ENCODE results near the gene PM20D1.
A peak's percentile ranks its signal among the peaks of the same experiment; 100 is the strongest.
"Not testable (repeated sequence)": the region's sequence is repeated elsewhere in the genome, so short reads cannot be mapped to it uniquely, and the experiment has no call there.

Gene PM20D1

GRCh38 chr1:205837382-205837970 is 12.5 kb downstream of the PM20D1 start:
- no peaks in the 10 kb centered on the region for H3K9me3 ChIP-seq (ENCODE audit: control insufficient read depth in 1 of 2, low read length in 2 of 2)
- no peak overlapping the region for H3K27ac ChIP-seq (ENCODE audit: low read length)
- no peaks in the 10 kb centered on the region for H3K4me1 ChIP-seq (ENCODE audit: control insufficient read depth in 1 of 2, insufficient read depth in 2 of 2, low read length in 2 of 2)
- no peak overlapping the region for H3K4me3 ChIP-seq (ENCODE audit: low read depth in 1 of 2, low read length in 2 of 2)
- H3K36me3 ChIP-seq (ENCODE audit: control insufficient read depth in 1 of 2, insufficient read depth in 2 of 2, low read length in 2 of 2): no peaks in the 10 kb centered on the region
- no peaks in the 10 kb centered on the region for H3K27me3 ChIP-seq (ENCODE audit: low read depth, low read length)

DNA sequence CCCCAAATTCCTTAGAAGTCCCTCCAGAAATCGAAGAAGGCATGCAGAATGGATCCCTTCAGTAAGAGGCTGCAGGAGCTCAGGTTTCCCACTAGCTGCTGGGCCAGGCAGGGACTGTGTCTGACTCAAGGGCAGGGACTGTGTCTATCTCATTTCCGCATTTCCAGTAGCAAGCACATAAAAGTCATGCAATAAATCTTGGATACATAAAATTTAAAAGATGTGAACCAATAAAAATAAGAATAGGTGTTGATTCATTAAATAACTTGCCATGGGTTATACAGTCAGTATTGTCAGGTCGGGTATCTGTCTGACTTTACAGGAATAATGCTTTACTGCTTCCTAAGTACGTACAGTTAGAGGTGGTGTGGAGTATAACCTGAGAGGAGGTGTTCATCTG is 15.2 kb downstream of the PM20D1 start:
- H3K9me3 ChIP-seq (ENCODE audit: control insufficient read depth in 1 of 2, low read length in 2 of 2): no peaks in the 10 kb centered on the region
- no peak overlapping the region for H3K27ac ChIP-seq (ENCODE audit: low read length)
- no peaks in the 10 kb centered on the region for H3K4me1 ChIP-seq (ENCODE audit: control insufficient read depth in 1 of 2, insufficient read depth in 2 of 2, low read length in 2 of 2)
- no peaks in the 10 kb centered on the region for H3K27me3 ChIP-seq (ENCODE audit: low read depth, low read length)
- no peak overlapping the region for H3K4me3 ChIP-seq (ENCODE audit: low read depth in 1 of 2, low read length in 2 of 2)
- no peaks in the 10 kb centered on the region for H3K36me3 ChIP-seq (ENCODE audit: control insufficient read depth in 1 of 2, insufficient read depth in 2 of 2, low read length in 2 of 2)

- no peaks in the 10 kb centered on the region for H3K4me1 ChIP-seq (ENCODE audit: control insufficient read depth in 1 of 2, insufficient read depth in 2 of 2, low read length in 2 of 2)
- no peak overlapping the region for H3K4me3 ChIP-seq (ENCODE audit: low read depth in 1 of 2, low read length in 2 of 2)
- no peaks in the 10 kb centered on the region for H3K9me3 ChIP-seq (ENCODE audit: control insufficient read depth in 1 of 2, low read length in 2 of 2)
- H3K27ac ChIP-seq (ENCODE audit: low read length): no peak overlapping the region
- no peaks in the 10 kb centered on the region for H3K27me3 ChIP-seq (ENCODE audit: low read depth, low read length)
- no peaks in the 10 kb centered on the region for H3K36me3 ChIP-seq (ENCODE audit: control insufficient read depth in 1 of 2, insufficient read depth in 2 of 2, low read length in 2 of 2)
Observed at GRCh38 chr1:205832326-205832751, 17.6 kb downstream of the PM20D1 start.

GRCh38 chr1:205827623-205828022 is 22.3 kb downstream of the PM20D1 start:
- Histone ChIP-seq H3K4me3 (ENCODE audit: low read depth in 1 of 2, low read length in 2 of 2) (no peak overlapping the region), H3K9me3 (ENCODE audit: control insufficient read depth in 1 of 2, low read length in 2 of 2) (no peaks in the 10 kb centered on the region), H3K27me3 (ENCODE audit: low read depth, low read length) (no peaks in the 10 kb centered on the region), H3K27ac (ENCODE audit: low read length) (no peak overlapping the region), H3K4me1 (ENCODE audit: control insufficient read depth in 1 of 2, insufficient read depth in 2 of 2, low read length in 2 of 2) (no peaks in the 10 kb centered on the region), H3K36me3 (ENCODE audit: control insufficient read depth in 1 of 2, insufficient read depth in 2 of 2, low read length in 2 of 2) (no peaks in the 10 kb centered on the region)

GRCh38 chr1:205826995-205827394 is 22.9 kb downstream of the PM20D1 start:
- Histone ChIP-seq H3K36me3 (ENCODE audit: control insufficient read depth in 1 of 2, insufficient read depth in 2 of 2, low read length in 2 of 2) (no peaks in the 10 kb centered on the region), H3K9me3 (ENCODE audit: control insufficient read depth in 1 of 2, low read length in 2 of 2) (no peaks in the 10 kb centered on the region), H3K4me3 (ENCODE audit: low read depth in 1 of 2, low read length in 2 of 2) (no peak overlapping the region), H3K27me3 (ENCODE audit: low read depth, low read length) (no peaks in the 10 kb centered on the region), H3K27ac (ENCODE audit: low read length) (no peak overlapping the region), H3K4me1 (ENCODE audit: control insufficient read depth in 1 of 2, insufficient read depth in 2 of 2, low read length in 2 of 2) (no peaks in the 10 kb centered on the region)

- no peak overlapping the region for H3K4me3 ChIP-seq (ENCODE audit: low read depth in 1 of 2, low read length in 2 of 2)
- H3K9me3 ChIP-seq (ENCODE audit: control insufficient read depth in 1 of 2, low read length in 2 of 2): no peaks in the 10 kb centered on the region
- no peaks in the 10 kb centered on the region for H3K27me3 ChIP-seq (ENCODE audit: low read depth, low read length)
- no peaks in the 10 kb centered on the region for H3K36me3 ChIP-seq (ENCODE audit: control insufficient read depth in 1 of 2, insufficient read depth in 2 of 2, low read length in 2 of 2)
- no peak overlapping the region for H3K27ac ChIP-seq (ENCODE audit: low read length)
- no peaks in the 10 kb centered on the region for H3K4me1 ChIP-seq (ENCODE audit: control insufficient read depth in 1 of 2, insufficient read depth in 2 of 2, low read length in 2 of 2)
Observed at GRCh38 chr1:205826016-205826806, 23.7 kb downstream of the PM20D1 start.

- no peaks in the 10 kb centered on the region for H3K36me3 ChIP-seq (ENCODE audit: control insufficient read depth in 1 of 2, insufficient read depth in 2 of 2, low read length in 2 of 2)
- no peak overlapping the region for H3K27ac ChIP-seq (ENCODE audit: low read length)
- H3K4me3 ChIP-seq (ENCODE audit: low read depth in 1 of 2, low read length in 2 of 2): no peak overlapping the region
- H3K9me3 ChIP-seq (ENCODE audit: control insufficient read depth in 1 of 2, low read length in 2 of 2): no peaks in the 10 kb centered on the region
- no peaks in the 10 kb centered on the region for H3K4me1 ChIP-seq (ENCODE audit: control insufficient read depth in 1 of 2, insufficient read depth in 2 of 2, low read length in 2 of 2)
- no peaks in the 10 kb centered on the region for H3K27me3 ChIP-seq (ENCODE audit: low read depth, low read length)
Observed at GRCh38 chr1:205824180-205824579, 25.8 kb downstream of the PM20D1 start.

GRCh38 chr1:205823260-205823659 is 26.7 kb downstream of the PM20D1 start:
- not testable (repeated sequence) for H3K4me1 ChIP-seq (ENCODE audit: control insufficient read depth in 1 of 2, insufficient read depth in 2 of 2, low read length in 2 of 2); H3K4me3 ChIP-seq (ENCODE audit: low read depth in 1 of 2, low read length in 2 of 2); H3K27ac ChIP-seq (ENCODE audit: low read length); H3K27me3 ChIP-seq (ENCODE audit: low read depth, low read length); H3K9me3 ChIP-seq (ENCODE audit: control insufficient read depth in 1 of 2, low read length in 2 of 2); H3K36me3 ChIP-seq (ENCODE audit: control insufficient read depth in 1 of 2, insufficient read depth in 2 of 2, low read length in 2 of 2)

GRCh38 chr1:205822397-205822796 is 27.5 kb downstream of the PM20D1 start:
- no peak overlapping the region for H3K4me3 ChIP-seq (ENCODE audit: low read depth in 1 of 2, low read length in 2 of 2)
- no peak overlapping the region for H3K27ac ChIP-seq (ENCODE audit: low read length)
- no peaks in the 10 kb centered on the region for H3K36me3 ChIP-seq (ENCODE audit: control insufficient read depth in 1 of 2, insufficient read depth in 2 of 2, low read length in 2 of 2)
- no peaks in the 10 kb centered on the region for H3K27me3 ChIP-seq (ENCODE audit: low read depth, low read length)
- no peaks in the 10 kb centered on the region for H3K9me3 ChIP-seq (ENCODE audit: control insufficient read depth in 1 of 2, low read length in 2 of 2)
- no peaks in the 10 kb centered on the region for H3K4me1 ChIP-seq (ENCODE audit: control insufficient read depth in 1 of 2, insufficient read depth in 2 of 2, low read length in 2 of 2)

DNA sequence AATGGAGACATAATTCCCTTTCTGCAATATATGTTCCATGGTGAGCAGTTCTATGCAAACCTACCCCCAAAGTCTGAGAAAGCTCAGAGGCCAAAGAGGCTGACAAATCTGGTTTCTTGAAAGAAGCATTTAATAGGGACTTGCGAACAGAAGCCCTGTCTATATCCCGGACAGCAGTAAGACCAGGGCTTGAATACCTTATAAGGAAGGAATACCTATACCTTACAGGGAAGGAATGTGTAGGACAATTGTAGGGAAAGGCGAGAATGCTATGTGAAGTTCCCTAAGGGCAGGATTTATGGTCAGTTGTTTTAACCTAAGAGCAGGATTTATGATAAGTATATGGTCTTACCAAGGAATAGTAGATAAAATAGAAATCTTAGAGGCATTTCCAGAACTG is 31.9 kb downstream of the PM20D1 start:
- Histone ChIP-seq H3K36me3 (ENCODE audit: control insufficient read depth in 1 of 2, insufficient read depth in 2 of 2, low read length in 2 of 2) (no peaks in the 10 kb centered on the region), H3K4me1 (ENCODE audit: control insufficient read depth in 1 of 2, insufficient read depth in 2 of 2, low read length in 2 of 2) (peaks cover 6 to 7% of the 10 kb centered on the region in 2 donors), H3K27me3 (ENCODE audit: low read depth, low read length) (no peaks in the 10 kb centered on the region), H3K4me3 (ENCODE audit: low read depth in 1 of 2, low read length in 2 of 2) (no peak overlapping the region), H3K9me3 (ENCODE audit: control insufficient read depth in 1 of 2, low read length in 2 of 2) (no peaks in the 10 kb centered on the region), H3K27ac (ENCODE audit: low read length) (no peak overlapping the region)

GRCh38 chr1:205817364-205817763 is 32.6 kb downstream of the PM20D1 start:
- Histone ChIP-seq H3K4me1 (ENCODE audit: control insufficient read depth in 1 of 2, insufficient read depth in 2 of 2, low read length in 2 of 2) (peaks cover 6 to 7% of the 10 kb centered on the region in 2 donors), H3K9me3 (ENCODE audit: control insufficient read depth in 1 of 2, low read length in 2 of 2) (no peaks in the 10 kb centered on the region), H3K4me3 (ENCODE audit: low read depth in 1 of 2, low read length in 2 of 2) (no peak overlapping the region), H3K27me3 (ENCODE audit: low read depth, low read length) (no peaks in the 10 kb centered on the region), H3K27ac (ENCODE audit: low read length) (no peak overlapping the region), H3K36me3 (ENCODE audit: control insufficient read depth in 1 of 2, insufficient read depth in 2 of 2, low read length in 2 of 2) (no peaks in the 10 kb centered on the region)

DNA sequence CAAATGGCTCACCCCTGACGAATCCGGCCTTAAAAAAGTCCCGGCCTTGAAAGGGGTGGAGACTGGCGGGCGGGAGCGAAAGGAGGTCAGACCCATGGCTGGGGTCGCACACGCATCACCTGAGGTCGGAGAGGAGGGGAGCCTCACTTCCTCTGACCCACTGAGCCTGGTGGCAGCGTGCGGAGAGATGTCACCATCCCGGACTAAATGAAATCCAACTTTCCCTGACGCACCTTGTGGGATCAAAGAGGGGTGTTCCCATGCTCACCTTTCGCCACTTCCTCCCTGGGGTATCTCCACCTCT is 36.2 kb downstream of the PM20D1 start:
- peak overlapping the region; percentile 78 to 80 for H3K4me3 ChIP-seq (ENCODE audit: low read depth in 1 of 2, low read length in 2 of 2)
- H3K4me1 ChIP-seq (ENCODE audit: control insufficient read depth in 1 of 2, insufficient read depth in 2 of 2, low read length in 2 of 2): peaks cover 22 to 36% of the 10 kb centered on the region in 2 donors
- peak overlapping the region; percentile 52 for H3K27ac ChIP-seq (ENCODE audit: low read length)

More for the DNA sequence above, 36.2 kb downstream of the PM20D1 start:
- Histone ChIP-seq H3K9me3 (ENCODE audit: control insufficient read depth in 1 of 2, low read length in 2 of 2) (no peaks in the 10 kb centered on the region), H3K36me3 (ENCODE audit: control insufficient read depth in 1 of 2, insufficient read depth in 2 of 2, low read length in 2 of 2) (peaks cover 0 to 8% of the 10 kb centered on the region in 2 donors), H3K27me3 (ENCODE audit: low read depth, low read length) (no peaks in the 10 kb centered on the region)
